T-helper 2 cell treated with Interferon-gamma antibody and Interleukin-4, amounts not matched to agents 100 ng/mL and 5 ng/mL, for 36 hours (primary cell): ENCODE results near the gene MOV10. TPM values are rescaled to one million over a fixed set of nuclear protein-coding genes. Genes with fewer than 3 reads are reported as not detected.

Experiments used
- intact Hi-C: fragments of 100-400 bp; cut with micrococcal nuclease; formaldehyde crosslinking; loops from one replicate; pipeline ENCODE4 v1.15.1; 2023
- total RNA-seq: library from RNA; stranded (reverse); gene quantifications from 2 replicates; pipeline ENCODE4 v1.2.3, GENCODE V29; 2022

Gene MOV10
- total RNA-seq, 1 donor from 2014 or later, result 81.6 TPM

DNA sequence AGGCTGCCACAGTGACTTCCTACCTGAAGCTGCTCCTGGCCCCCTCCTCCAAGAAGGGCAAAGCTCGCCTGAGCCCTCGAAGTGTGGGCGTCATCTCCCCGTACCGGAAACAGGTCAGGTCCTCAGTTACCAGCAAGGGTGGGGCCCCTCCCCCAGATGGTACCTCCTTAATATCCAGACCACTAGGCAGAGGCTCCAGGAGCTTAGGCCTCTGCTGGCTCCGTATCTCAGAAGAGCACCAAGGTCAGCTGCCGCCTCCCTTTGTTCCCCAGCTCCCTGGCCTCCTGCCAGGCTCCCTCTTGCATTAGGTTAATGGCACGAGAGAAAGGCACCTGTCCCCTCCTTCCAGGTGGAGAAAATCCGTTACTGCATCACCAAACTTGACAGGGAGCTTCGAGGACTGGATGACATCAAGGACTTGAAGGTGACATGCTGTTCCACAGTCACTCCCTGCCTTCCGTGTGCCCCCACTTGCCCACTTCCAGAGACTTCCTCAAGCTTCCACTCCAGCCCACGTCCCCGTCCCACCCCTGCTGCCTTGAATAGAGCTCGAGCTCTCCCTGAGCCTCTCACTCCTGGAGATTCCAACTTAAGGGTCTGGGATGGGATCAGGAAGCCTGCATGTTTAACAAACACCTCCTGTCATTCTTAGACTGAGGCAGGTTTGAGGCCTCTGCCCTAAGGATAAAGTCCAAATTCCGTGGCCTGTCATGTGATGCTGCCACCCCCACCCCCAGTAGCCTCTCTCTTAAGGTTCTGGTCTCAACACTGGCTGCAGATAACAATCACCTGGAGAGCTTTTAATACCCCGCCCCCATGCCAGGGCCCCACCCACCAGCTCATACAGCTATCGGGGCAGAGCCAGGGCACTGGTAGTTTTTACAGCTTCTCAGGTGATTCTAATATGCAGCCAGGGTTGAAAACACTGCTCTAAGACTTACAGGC lies 24.2 kb downstream of the MOV10 start:
- intact Hi-C loops, result no loop called here

- intact Hi-C loops, result no loop called here
These were observed 25.1 kb downstream of the MOV10 start for GRCh38 chr1:112699425-112700144.

DNA sequence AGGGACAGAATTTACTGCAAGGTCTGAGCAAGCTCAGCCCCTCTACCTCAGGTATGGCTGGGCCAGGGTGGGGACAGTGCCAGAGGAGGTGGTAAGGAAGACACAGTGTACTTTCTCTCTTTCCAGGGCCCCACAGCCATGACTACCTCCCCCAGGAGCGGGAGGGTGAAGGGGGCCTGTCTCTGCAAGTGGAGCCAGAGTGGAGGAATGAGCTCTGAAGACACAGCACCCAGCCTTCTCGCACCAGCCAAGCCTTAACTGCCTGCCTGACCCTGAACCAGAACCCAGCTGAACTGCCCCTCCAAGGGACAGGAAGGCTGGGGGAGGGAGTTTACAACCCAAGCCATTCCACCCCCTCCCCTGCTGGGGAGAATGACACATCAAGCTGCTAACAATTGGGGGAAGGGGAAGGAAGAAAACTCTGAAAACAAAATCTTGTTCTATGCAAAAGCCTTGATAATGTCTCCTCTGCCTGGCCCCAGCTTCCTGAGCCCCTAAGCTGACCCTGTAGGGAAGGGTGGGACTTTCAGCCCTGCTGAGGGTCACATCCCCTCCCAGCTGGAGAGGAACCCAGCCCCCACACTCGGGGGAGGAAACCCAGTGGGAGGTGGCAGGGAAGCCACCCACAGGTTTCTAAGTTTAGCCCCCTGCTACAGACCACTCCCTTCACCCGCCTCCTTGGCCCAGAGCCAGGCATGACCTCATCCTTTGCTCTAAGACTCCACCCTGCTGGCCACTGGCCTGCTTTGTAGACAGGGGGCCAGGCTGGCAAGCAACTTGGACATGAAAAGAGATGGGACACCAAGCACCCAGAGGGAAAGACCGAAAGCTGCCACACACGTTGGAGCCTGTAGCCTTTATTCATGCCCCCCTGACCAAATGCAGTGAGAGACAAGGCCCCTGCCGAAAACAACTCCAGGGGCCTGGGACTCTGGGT lies 26.1 kb downstream of the MOV10 start:
- intact Hi-C loops, result no loop called here

- intact Hi-C loops, result no loop called here
These were observed 27.0 kb downstream of the MOV10 start for GRCh38 chr1:112701227-112702066.

- intact Hi-C loops, result no loop called here
These were observed 27.6 kb downstream of the MOV10 start for GRCh38 chr1:112702067-112702395.

GRCh38 chr1:112702420-112703261 lies 28.2 kb downstream of the MOV10 start:
- intact Hi-C loops, result no loop called here

DNA sequence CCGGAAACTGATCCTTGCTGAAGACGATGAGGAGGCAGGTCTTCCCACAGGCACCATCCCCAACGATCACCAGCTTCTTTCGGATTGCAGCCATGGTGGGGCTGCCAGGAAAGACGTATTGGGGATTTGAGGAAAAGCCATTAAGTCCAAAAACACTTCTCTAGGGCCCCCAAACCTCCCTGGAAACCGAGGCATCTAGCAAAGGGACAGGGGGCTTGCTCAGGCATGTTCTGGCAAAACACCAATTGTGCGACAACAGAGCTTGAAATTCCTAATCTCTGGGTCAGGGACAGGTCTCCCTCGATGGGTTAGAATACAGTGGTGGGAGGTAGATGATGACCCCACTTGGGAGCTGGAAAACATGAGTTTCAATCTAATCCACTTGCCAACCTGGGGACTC lies 29.2 kb downstream of the MOV10 start:
- intact Hi-C loops, result no loop called here

- intact Hi-C loops, result no loop called here
These were observed 30.0 kb downstream of the MOV10 start for GRCh38 chr1:112704391-112704933.

DNA sequence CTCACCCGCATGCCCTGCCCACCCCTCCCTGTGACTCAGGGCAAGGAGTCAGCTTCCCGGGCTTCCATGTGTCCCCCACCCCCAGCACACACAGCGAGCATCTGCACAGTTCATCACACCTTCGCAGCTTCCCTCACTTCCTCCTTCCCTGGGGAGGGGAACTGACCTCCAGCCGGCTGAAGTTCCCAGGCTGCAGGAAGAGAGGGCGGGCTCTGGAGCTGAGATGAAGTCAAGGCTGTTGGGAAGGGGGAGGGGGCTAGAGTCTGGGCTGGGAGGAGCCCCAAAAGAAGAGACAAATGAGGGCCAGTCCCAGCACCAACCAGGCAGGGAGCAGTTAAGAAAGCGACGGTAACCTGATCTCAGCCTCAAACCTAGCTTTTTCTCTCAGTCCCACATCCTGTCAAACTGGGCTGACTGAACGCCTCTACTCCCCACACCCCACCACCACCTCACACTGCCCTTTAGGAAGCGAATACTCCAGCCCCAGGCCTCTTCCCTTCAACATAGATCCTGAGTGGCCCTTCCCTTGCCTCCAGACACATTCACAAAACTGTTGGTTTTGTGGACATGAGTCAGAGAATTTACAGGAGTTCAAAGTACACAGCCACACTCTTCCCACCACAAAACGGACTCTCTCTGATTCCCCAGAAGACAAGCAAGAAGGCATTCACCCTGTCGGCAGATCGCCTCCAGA lies 30.6 kb downstream of the MOV10 start:
- intact Hi-C loops, result loop anchor here (1.0 kb wide), 3 partner anchors 31 to 251 kb away; partner anchors contain the start of genes CAPZA1, MOV10, SLC16A1 and ST7L

GRCh38 chr1:112706505-112707220 lies 32.2 kb downstream of the MOV10 start, which contains the start of gene RHOC:
TSS of gene RHOC (minus strand) at chr1:112707127. CDS start at chr1:112703799, 3,328 bp downstream.
- intact Hi-C loops, result loop anchor here (1.0 to 2.0 kb wide), 3 partner anchors 9 to 315 kb away; partner anchors contain the start of gene PPM1J

DNA sequence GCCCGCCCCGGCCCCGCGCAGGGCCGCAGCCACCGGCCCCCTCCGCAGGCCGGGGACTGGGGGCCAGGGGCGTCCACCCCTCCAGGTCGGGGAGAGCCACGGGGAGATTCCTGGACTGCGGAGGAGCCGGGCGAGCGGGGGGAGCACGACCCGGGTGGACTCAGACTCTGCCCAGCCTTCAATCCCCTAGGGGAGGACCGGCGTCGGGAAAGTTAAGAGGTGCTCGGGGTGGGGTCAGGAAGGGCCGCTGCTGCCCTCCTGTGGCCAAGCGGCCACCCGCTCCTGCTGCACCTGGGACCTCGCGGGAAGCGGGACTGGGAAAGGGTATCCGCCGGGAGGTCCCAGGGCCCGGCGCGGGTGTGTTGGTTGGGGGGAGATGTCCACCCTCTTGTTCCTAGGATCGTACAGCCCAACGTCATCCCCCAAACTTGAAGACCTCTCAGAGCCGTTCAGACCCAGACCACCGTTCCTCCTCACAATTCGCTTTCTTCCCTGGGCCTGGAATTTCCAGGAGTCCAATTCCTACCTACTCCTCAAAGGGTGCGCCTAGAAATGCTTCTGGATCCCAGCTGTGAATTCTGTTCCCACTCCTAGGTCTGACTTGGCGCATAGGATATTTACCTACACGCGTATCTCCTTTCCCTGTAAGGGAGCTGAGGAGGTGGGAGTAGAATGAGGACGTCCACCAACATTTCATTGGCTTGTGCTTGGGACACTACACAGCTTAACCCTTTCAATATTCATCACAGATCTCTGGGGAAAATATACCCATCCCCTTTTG lies 33.0 kb downstream of the MOV10 start:
- intact Hi-C loops, result loop anchor here (1.0 to 2.0 kb wide), 3 partner anchors 8 to 316 kb away; partner anchors contain the start of gene PPM1J

- intact Hi-C loops, result no loop called here
These were observed 33.6 kb downstream of the MOV10 start for GRCh38 chr1:112708002-112708448.

- intact Hi-C loops, result no loop called here
These were observed 34.0 kb downstream of the MOV10 start for GRCh38 chr1:112708489-112708888.

DNA sequence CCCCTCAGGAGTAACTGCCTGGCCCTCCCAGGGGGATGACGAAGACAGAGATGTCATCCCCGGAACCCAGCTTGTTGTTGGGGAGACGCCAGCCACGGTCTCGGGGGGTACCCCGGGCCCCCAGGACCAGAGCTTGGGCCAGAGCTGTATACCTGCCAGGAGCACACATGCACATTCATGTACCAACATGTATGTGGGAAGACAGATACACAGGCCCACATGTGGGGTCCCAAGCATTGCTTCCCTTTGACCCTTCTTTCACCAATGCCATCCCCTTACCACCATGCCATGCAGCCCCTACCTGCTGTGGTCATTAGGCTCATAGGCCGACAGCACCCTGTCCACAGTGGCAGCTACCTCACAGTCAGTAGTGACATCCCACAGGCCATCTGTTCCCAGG lies 35.7 kb downstream of the MOV10 start:
- intact Hi-C loops, result no loop called here

DNA sequence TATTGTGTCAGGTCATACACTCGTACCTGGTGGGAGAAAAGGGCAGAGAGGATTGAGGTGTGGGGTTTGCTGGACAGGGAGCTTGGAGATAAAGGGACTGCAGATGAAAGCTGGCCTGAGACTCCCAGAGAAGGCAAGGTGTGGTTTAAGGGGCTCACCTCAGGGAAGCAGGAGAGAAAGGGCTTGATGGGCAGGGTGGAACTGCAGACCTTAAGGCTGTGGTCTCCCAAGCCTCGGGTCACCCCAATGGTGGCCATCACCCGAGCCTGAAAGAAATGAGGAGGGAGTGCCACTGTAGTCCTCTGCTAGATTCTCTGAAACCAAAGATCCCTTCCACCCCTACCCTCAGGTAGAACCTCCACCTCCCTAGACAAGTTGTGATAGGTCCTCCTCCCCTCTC lies 36.1 kb downstream of the MOV10 start:
- intact Hi-C loops, result no loop called here

- intact Hi-C loops, result no loop called here
These were observed 36.6 kb downstream of the MOV10 start for GRCh38 chr1:112711041-112711440.

DNA sequence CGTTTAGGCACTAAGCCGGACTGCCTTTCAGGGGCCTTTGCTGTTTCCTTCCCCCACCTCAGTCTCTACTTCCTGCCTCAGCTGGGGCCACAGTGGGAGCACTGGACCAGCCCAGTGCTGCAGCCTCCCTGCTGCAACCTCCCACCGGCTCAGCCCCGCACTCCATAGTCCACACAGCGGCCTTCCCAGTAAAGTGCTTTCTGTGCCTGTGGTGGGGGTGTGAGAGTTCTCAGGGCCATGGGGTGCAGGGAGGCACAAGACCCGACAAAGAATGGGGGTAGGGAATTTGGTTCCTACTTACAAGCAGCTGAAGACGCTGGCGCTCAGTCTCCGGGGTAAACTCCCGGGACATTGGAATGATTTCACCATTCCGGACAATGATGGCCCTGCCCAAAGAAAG lies 37.2 kb downstream of the MOV10 start:
- intact Hi-C loops, result no loop called here
